Stimulated activated CD4-positive, alpha-beta T cell treated with anti-CD3 and anti-CD28 coated beads, Interleukin-15, amount 100 ng/mL, for 1 hour (primary cell): ENCODE measurements around the gene PSTK.
A peak's percentile ranks its signal among the peaks of the same experiment; 100 is the strongest.

Source experiments
- DNase-seq, 2 donors: peaks; one replicate each; pipeline ENCODE4 v3.0.0-alpha.2; 2020; ENCODE audit warnings: low read depth in 1 of 2, low spot score in 1 of 2

Gene PSTK, protein sequence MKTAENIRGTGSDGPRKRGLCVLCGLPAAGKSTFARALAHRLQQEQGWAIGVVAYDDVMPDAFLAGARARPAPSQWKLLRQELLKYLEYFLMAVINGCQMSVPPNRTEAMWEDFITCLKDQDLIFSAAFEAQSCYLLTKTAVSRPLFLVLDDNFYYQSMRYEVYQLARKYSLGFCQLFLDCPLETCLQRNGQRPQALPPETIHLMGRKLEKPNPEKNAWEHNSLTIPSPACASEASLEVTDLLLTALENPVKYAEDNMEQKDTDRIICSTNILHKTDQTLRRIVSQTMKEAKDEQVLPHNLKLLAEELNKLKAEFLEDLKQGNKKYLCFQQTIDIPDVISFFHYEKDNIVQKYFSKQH

GRCh38 chr10:122980209-122981065 is at the start of gene PSTK:
TSS of gene PSTK (plus strand) at chr10:122980401. CDS start at chr10:122980480, 79 bp downstream.
- DNase-seq: peak; percentile 70 to 74

DNA sequence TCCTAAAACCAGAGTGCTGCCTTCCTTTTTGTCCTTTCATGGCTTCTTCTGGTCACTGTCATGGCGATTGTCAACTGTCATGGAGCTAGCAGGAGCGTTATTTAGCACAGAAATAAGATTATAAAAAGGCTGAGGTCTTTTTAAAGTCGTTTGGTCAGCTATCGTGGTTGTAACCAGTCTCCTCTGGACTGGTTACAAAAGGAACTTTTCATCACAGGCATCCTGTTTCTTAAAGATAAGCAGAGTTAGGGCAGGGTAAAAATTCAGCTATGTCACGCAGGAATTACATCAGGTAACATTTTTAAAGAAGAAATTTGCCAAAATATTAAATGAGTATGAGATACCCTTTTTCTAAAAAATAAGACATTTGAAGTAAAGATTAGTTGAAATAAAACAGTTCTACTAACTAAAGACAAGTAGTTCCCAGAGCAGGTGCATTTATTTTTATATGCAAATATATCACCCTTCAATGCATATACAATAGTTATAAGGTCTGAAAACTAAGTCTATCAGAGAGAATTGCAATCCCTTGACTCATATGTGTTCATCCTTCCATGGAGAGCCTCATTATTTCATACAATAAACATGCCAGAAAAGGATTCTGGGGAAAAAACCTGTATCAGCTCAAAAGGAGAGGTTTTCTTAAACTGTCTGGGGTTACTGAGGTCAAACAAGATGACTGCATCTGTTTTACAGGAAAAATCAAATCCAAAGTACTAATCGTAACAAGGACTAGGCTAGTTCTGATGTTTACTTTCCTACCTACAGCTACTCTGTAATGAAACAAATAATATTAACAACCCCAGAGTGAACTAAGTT is 48.9 kb upstream of the PSTK start:
- no peak for DNase-seq

DNA sequence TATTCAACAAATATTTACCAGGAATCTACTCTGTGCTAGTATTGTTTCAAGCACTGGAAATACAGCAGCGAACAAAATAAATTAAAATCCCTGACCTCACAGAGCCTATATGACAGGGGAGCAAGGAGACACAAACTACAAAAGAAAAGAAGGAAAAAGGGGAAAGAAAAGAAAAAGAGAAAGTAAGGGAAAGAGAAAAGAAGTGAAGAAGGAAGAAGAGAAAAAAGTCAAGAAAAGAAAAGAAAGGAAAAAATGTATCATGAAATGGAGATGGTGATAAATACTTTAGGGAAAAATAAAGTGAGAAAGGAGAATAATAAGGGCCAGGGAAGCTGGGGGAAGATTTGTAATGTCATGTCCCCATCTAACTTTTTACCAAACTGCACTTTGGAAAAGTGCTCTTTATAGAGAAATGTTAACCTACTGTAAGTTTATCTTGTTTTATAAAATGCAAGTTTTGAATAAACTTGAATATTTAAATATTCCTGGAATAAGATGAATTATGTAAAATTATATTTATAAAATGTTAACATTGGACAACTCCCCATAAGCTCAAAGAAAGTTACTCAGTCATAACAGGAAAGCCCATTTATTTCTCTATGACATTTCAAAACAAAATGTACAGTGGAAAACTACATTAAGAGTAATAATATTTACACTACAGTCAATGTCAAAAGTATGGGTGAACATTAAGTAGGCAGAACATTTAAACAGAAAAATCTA is 40.9 kb upstream of the PSTK start:
- no peak for DNase-seq

- DNase-seq: no peak
Observed at GRCh38 chr10:122939856-122940543, 40.2 kb upstream of the PSTK start.

GRCh38 chr10:122949296-122949695 is 30.9 kb upstream of the PSTK start:
- no peak for DNase-seq

- peak; percentile 94 to 96 for DNase-seq
Observed at GRCh38 chr10:122953902-122954730, 26.1 kb upstream of the PSTK start, which contains the start of gene C10orf88. TSS of gene C10orf88 (minus strand) at chr10:122954227. CDS start at chr10:122954178, 49 bp downstream.

DNA sequence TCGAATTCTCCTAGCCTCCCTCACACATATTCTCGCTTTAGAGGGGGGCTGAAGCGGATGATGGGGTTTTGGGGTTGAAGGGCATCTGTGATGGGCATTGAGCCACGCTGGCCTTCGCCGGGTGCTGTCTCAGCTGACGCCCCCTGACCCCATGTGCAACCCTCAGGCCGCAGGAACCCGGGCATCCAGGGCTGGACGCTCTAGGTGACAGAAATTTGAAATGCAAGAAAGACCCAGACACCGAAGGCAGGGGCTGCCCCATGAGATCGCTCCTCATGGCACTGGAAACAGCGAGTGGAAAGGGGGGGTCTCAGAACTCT is 25.5 kb upstream of the PSTK start:
- no peak for DNase-seq

GRCh38 chr10:122955892-122956291 is 24.3 kb upstream of the PSTK start:
- DNase-seq: no peak

DNA sequence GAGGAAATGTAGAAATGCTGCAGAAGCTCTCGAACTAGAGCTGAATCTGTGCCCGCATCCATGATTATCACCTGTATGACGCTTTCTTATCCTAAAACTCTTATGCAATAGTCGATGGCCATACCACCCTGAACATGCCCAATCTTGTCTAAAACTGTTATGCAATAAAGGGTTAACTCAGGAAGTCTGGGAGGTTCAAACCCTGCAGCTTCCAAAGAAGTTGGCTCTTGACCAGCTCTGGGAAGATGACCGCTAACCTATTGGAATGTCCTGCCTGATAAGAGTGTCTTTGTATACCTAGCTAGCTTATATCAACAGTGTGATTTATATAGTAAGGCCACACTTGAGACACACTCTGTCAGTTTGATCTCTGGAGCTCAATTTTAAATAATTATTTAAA is 22.7 kb upstream of the PSTK start:
- no peak for DNase-seq

GRCh38 chr10:122962405-122962804 is 17.8 kb upstream of the PSTK start:
- no peak for DNase-seq

GRCh38 chr10:122966879-122967278 is 13.3 kb upstream of the PSTK start:
- DNase-seq: no peak

DNA sequence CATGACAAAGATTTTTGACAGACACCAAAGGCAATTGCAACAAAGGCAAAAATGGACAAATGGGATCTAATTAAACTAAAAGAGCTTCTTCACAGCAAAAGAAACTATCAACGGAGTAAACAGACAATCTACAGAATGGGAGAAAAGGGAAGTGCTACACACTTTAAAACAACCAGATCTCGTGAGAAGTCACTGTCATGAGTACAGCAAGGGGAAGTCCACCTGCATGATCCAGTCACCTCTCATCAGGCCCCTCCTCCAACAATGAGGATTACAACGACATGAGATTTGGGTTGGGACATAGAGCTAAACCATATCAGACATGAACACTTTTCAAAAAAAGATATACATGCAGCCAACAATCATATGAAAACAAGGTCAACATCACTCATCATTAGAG is 11.5 kb upstream of the PSTK start:
- no peak for DNase-seq

DNA sequence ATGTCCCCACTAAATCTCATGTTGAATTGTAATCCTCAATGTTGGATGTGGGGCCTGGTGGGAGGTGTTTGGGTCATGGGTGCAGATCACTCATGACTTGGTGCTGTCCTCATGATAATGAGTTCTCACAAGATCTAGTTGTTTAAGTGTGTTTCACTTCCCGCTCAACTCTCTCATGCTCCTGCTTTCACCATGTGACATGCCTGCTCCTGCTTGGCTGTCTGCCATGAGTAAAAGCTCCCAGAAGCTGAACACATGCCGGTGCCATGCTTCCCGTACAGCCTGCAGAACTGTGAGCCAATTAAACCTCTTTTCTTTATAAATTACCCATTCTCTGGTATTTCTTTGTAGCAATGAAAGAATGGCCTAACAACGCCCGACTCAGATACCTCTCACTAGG is 6.2 kb upstream of the PSTK start:
- DNase-seq: no peak

DNA sequence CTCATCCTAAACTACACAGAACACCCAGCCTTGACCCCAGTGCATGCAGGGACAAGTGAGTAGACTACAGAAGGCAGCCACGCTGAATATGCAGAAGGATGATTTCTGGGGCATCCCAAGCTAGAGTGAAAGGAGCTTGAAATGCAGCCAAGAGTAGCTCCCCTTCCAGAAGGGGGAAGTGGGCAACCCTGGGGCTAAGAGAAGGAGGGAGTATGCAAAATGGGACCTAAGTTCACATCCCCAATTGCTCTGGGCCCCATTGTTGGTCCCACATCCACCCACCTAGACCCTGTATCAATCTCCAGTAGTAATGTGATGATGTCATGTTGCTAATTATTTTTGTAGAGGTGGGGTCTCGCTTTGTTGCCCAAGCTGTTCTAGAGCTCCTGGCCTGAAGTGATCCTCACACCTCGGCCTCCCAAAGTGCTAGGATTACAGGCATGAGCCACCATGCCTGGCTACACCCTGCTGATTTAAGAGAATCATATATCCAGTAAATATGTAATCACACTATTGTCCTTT is 5.6 kb upstream of the PSTK start:
- no peak for DNase-seq

DNA sequence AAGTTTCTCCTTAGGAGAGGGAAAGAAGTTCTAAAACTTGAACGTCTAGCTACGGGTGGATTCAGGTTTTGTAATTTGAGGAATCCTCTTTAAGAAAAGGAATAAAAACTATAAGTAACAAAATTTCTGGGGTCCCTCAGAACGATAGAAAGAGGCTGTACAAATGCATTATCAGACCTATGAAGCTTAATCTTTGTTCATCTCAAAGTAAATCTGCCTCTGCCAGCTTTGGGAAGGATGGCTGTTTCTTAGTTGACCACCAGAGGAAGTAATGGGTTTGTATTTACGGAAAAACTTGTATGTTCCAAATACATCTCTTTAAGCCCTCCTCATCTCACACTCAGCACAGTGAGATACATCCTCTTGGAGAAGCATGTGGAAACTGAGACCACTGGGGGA is 864 bp downstream of the PSTK start:
- DNase-seq: no peak

- no peak for DNase-seq
Observed at GRCh38 chr10:122983898-122984297, 3.7 kb downstream of the PSTK start.

DNA sequence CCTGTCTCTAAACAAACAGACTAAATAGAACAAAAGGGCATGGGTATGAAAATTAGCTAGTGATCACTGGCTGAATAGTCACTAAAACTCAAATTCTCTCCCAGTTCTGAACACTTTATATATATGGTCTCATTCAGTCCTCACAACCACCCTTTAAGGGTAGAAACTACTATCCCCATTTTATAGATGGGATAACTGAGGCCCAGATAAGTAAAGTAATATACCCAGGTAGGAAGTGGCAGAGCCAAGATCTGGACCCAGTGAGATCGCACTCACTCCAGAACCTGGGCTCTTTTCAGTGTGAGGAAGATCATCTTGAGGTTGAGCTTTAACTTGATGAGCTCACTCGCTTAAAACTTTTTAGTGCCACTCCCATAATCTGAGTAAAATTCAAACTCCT is 4.5 kb downstream of the PSTK start:
- DNase-seq: no peak

- DNase-seq: no peak
Observed at GRCh38 chr10:122986335-122986734, 6.1 kb downstream of the PSTK start.

GRCh38 chr10:122988501-122988900 is 8.3 kb downstream of the PSTK start:
- DNase-seq: no peak
